HG02973 (cell line): ENCODE results near the gene FADS1.

Source experiments
- ATAC-seq: cut with Tn5 transposase; IDR thresholded peaks from one replicate; pipeline ENCODE4 v1.9.1; 2021; ENCODE audit warnings: moderate library complexity; ENCODE audit not compliant: unreplicated experiment

Gene FADS1

GRCh38 chr11:61778357-61778886 is 38.4 kb downstream of the FADS1 start:
- no peak for ATAC-seq

DNA sequence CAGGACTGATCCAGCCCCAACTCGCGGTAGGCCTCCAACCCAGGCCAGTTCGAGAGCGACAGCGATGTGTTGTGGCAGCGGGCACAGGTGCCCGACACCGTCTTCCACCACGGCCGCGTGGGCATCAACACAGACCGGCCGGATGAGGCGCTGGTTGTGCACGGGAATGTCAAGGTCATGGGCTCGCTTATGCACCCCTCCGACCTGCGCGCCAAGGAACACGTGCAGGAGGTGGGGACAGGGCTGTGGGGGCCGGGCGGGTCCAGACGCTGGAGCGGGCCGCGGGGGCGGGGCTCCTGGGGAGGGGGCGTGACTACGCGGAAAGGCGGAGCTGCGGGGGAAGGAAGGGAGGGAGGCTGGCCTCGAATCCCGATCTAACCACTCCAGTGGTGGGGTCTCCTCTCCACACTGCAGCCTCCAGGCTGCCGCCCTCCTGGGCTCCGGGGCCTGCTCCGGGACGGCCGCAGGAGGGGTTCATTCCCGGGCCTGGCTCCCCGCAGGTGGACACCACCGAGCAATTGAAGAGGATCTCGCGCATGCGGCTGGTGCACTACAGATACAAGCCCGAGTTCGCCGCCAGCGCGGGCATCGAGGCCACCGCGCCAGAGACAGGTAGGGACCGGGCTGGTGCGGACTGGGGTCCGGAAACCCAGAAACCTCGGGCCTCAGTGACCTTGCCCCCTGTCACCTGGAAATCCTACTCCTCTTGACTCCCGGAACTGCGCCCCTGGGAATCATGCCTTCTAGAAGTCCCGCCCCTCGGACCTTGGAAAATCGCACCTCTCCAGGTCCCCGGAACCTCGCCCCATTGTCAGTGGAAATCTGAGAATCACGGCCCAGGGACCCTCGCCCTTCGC is 39.3 kb downstream of the FADS1 start:
- ATAC-seq, result no peak

GRCh38 chr11:61776561-61777075 is 40.2 kb downstream of the FADS1 start:
- no peak for ATAC-seq

- ATAC-seq, result no peak
Observed at GRCh38 chr11:61775606-61776554, 40.9 kb downstream of the FADS1 start.

- no peak for ATAC-seq
Observed at GRCh38 chr11:61775106-61775505, 41.7 kb downstream of the FADS1 start.

- ATAC-seq, result no peak
Observed at GRCh38 chr11:61774411-61774810, 42.4 kb downstream of the FADS1 start.

GRCh38 chr11:61773809-61774208 is 43.0 kb downstream of the FADS1 start:
- no peak for ATAC-seq

- ATAC-seq, result no peak
Observed at GRCh38 chr11:61773356-61773755, 43.4 kb downstream of the FADS1 start.

GRCh38 chr11:61771985-61772455 is 44.8 kb downstream of the FADS1 start:
- ATAC-seq, result no peak

DNA sequence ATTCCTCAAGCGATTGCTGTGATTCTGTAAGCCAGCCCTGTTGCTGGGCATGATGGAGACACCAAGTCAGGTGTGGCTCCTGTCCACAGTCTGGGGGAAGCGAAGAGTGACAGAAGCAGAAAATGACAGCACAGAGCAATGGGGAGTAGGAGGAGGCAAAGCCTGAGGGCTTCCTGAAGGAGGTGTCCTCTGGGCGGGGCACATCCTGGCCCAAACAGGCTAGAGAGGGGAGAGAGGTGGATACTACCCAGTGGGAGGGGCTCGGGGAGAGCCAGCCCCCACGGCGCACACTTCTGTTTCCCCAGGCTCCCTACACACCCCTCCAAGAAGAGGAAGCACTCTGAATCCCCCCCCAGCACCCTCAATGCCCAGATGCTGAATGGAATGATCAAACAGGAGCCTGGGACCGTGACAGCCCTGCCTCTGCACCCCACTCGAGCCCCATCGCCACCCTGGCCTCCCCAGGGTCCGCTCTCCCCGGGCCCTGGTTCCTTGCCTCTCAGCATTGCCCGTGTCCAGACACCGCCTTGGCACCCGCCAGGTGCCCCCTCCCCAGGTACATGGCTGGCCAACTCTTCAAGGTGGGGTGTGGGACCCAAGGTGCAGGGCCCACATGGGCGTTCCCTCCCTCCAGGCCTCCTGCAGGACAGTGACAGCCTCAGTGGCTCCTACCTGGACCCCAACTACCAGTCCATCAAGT is 45.5 kb downstream of the FADS1 start:
- ATAC-seq, result no peak

DNA sequence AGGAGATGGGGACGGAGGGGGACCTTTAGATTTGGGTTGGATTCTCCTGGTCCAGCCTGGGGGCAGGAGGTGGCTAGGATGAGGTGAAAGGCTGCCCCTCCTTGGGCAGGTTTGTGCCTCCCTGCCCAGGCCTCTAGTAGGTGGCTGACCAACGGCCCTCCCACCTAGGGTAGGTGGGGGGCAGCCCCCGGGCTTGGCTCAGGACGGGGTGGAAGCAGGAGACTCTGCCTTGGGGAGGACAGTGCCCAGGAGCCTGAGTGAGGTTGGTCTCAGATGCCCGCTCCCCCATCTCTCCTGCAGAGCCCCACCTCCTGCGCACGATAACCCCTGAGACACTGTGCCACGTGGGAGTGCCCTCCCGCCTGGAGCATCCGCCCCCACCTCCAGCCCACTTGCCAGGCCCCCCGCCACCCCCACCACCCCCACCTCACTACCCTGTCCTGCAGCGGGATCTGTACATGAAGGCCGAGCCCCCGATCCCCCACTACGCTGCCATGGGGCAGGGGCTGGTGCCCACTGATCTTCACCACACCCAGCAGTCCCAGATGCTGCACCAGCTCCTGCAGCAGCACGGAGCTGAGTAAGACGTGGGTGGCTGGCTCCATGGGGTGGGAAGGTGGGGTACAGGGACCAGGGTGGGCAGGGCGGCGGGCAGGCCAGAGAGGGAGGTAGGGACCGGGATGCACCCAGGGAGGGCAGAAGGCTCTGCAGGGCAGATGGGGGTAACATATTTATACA is 46.7 kb downstream of the FADS1 start:
- no peak for ATAC-seq

DNA sequence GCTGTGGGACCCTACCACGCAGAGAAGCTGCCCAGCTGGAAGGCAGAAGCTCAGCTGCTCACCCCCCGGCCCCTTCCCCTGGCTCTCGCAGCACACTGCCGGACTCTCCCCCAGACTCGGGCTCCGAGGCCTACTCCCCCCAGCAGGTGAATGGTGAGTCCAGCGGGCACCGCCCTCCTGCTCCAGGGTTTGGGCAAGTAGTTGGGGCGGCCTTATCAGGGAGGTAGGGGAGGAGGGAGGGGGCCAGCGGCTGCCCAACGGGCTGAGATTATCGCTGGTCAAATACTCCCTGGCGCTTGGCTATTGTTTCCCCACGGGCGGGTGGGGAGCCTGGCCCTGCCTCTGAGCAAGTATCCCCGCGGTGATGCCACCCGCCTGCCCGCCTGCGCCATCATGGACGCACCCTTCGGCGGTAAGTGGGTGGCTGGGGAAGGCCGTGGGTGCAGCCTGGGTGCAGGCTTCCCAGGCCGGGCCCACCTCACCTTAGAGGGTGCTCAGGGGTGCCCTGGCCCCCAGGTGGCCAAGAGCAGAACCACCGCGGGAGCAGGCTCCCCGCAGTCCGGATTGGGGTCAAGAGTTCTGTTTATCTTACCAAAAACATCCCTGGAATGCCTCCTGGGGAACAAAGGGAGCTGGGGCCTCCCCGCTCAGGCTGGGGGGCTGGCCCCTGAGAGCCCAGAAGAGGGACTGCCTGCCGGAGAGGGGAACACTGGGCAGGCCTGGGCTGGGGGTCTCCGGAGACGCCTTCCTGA is 47.5 kb downstream of the FADS1 start:
- no peak for ATAC-seq

- ATAC-seq, result no peak
Observed at GRCh38 chr11:61768376-61769076, 48.3 kb downstream of the FADS1 start.

- ATAC-seq, result no peak
Observed at GRCh38 chr11:61766353-61766841, 50.4 kb downstream of the FADS1 start.

- ATAC-seq, result no peak
Observed at GRCh38 chr11:61765550-61766253, 51.1 kb downstream of the FADS1 start.

DNA sequence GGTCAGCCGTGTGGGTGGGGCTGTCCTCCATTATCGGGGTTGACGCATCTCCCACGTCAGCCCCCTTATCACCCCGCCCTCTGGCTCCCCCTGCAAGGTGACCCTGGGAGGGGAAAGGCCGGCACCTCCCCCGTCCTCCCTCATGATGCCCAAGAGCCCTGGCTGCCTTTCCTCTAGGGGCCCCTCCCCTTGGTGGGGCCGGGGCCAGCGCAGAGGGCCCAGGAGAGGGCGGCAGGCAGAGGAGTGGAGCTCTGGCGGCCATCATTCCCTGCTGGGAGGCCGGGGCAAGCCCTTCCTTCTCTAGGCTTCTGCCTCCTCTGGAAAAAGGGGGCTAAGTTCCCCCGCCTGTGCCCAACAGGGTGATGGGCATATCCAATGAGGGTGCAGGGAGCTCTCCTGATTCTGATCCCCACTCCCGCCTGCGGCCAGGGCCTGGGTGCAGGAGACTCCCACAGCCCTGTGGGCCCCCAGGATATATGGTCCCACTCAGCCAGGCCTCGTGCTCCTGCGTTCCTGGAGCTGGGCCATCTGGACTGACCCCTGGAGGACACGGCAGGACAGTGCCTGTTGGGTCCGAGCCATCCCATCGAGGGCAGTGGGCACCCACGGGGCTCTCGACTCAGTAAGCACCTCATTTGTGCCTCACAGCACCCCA is 52.1 kb downstream of the FADS1 start:
- ATAC-seq, result no peak

DNA sequence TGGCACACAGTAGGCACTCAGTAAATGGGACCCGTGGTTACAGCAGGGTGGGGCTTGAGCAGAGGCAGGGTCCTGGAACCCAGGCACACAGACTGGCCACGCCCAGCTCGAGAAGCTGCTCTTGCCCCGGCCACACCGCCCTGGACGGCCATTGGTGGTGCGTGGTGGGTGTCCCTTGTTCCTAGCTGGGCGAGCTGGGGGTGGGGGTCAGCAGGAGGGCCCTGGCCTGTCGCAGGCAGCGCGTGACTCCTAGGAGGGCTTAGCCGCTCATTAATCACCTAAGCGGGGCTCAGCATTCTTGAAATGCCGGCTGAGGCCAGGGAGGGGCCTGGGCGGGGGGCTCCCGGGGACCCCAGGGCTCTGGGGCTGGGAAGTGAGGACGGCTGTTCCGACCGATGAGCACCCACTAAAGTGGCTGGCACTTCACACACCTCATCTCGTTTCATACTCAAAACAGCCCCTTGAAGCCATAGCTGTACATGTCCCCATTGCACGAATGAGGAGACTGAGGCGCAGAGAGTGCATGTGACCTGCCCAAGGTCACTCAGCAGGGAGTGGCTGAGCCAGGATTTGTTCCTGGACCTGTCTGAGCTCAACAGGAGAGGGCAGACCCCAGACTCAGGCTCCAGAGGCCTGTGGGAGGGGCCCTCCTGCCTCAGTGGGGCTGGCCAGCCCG is 52.7 kb downstream of the FADS1 start:
- ATAC-seq, result no peak
